ENCODE results near the gene IL25.

Gene IL25

DNA sequence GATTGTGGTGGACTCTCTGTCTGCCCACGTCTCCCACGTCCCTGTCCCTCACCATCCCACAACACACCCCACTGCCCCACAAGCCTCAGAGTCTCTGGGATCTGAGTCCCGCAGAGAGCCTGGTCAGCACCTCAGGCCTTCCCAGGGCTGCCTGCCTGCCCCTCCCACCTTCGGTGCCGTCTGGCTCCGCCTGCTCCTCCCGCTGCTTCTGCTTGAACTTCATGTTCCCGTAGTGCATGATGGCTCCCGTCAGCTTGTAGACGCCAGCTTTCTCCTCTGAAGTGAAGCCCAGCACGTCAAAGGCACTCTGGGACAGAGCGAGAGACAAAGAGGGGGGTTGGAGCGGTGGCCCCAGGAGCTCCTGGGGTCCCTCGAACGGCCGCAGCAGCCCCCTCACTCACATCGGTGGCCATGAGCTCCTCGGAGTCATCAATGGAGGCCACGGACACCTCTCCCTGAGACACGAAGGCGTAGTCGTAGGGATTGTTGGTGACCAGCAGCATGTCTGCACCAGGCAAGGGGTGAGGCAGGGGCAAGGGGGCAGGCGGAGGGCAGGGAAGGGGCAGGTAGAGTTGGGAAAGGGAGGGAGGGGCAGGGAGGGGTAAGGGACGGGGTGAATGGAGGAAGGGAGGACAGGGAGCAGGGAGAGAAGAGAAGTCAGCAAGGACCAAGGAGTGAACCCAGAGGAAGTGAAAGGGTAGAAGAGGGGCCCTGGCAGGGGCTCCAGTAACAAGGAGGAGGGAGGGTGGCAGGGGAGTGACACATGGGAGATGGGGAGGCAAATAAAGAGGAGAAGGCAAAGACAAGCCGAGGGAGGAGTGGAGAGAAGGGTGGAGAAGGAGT, 29.9 kb downstream of the IL25 start:
- H3K4me3 ChIP-seq (ENCODE audit: low read depth, low read length), result no peak overlapping the region
- TF ChIP-seq CTCF (IDR thresholded peaks at IDR 0.05; ENCODE audit: insufficient read depth, low read length, missing control alignments), result no peak
- DNase-seq (ENCODE audit: low read depth, low spot score), result no peak
- ChIA-PET CTCF (interaction anchor here (1.5 kb wide), 1 partner anchor 22 kb away, joined by 3 read pairs; no protein-coding TSS in a partner anchor), POLR2A (no interaction called here)

DNA sequence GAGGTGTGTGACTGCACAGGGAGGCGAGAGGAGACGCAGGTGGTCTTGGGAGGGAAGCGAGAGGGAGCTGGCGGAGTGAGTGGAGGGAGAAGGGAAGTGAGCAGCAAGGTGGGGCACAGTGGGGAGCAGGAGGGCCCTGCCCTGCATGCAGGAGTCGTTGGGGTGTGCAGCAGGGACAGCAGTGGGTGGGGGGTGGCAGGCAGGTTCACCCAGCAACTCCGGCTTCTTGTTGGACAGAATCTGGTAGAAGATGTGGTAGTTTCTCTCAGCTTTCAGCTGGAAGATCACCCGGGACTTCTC, 30.5 kb downstream of the IL25 start:
- DNase-seq (ENCODE audit: low read depth, low spot score), result no peak
- no peak overlapping the region for H3K4me3 ChIP-seq (ENCODE audit: low read depth, low read length)
- ChIA-PET CTCF (interaction anchor here (1.5 kb wide), 1 partner anchor 23 kb away, joined by 3 read pairs; no protein-coding TSS in a partner anchor), POLR2A (no interaction called here)
- TF ChIP-seq CTCF (IDR thresholded peaks at IDR 0.05; ENCODE audit: insufficient read depth, low read length, missing control alignments), result no peak

DNA sequence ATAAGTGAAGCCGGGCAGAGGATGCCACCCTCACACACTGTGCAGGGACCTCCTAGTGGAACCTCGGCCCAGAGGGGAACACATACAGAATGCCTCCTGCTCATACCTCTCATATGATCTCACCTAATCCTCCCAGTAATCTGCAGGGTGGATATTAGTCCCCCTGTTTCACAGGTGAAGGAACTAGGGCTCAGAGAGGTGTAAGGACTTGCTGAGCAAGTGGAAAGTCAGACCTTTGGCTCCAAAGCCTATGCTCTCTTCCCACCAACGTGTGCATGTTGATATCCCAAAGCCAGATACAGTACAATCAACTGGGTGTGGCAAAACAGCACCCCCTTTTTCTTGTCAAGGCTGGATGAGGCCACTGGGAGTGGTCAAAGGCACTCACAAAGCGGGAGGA, 31.3 kb downstream of the IL25 start:
- CTCF ChIA-PET, result no interaction called here
- POLR2A ChIA-PET, result no interaction called here
- H3K4me3 ChIP-seq (ENCODE audit: low read depth, low read length), result no peak overlapping the region
- no peak for DNase-seq (ENCODE audit: low read depth, low spot score)
- no peak for TF ChIP-seq CTCF (IDR thresholded peaks at IDR 0.05; ENCODE audit: insufficient read depth, low read length, missing control alignments)

DNA sequence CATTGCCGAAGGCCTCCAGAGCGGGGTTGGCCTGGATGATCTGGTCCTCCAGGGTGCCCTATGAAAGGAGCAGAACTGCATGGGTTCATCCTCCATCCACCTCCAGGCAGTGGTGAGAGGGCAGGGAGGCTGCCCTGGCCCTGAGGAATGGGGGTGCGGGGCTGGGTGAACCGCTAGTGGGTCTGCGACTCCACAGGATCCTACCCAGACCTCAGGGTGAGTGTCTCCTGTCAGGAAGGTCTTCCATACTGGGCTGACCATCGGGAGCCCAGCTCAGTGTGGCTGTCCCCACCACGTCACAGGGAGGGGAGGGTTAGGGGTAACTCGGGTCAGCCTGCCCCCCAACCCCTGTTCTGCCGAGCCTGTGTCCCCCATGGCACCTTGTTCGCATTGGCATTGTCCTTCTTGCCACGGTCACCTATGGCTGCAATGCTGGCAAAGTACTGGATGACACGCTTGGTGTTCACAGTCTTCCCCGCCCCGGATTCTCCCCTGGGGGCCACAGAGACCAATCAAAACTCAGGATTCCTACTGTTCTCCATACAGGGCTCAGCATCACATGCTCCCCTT, 31.8 kb downstream of the IL25 start:
- no peak overlapping the region for H3K4me3 ChIP-seq (ENCODE audit: low read depth, low read length)
- TF ChIP-seq CTCF (IDR thresholded peaks at IDR 0.05; ENCODE audit: insufficient read depth, low read length, missing control alignments), result no peak
- no peak for DNase-seq (ENCODE audit: low read depth, low spot score)
- ChIA-PET POLR2A (no interaction called here), CTCF (no interaction called here)

DNA sequence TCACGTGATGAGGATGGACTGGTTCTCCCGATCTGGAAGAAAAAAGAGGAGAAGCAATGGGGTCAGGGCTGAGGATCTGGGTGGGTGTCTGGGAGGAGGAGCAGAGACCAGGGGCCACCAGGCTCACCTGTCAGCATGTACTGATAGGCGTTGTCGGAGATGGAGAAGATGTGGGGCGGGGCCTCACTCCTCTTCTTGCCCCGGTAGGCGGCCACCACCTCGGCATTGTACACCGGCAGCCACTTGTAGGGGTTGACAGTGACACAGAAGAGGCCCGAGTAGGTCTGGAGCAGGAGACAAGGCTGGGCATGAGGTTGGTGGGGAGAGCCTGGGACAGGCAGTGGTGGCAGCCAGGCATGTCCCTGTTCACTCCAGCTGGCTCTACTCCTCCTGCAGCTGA, 32.5 kb downstream of the IL25 start:
- no peak for DNase-seq (ENCODE audit: low read depth, low spot score)
- ChIA-PET CTCF (no interaction called here), POLR2A (no interaction called here)
- H3K4me3 ChIP-seq (ENCODE audit: low read depth, low read length), result no peak overlapping the region
- no peak for TF ChIP-seq CTCF (IDR thresholded peaks at IDR 0.05; ENCODE audit: insufficient read depth, low read length, missing control alignments)

- ChIA-PET CTCF (no interaction called here), POLR2A (no interaction called here)
- H3K4me3 ChIP-seq (ENCODE audit: low read depth, low read length), result no peak overlapping the region
- no peak for TF ChIP-seq CTCF (IDR thresholded peaks at IDR 0.05; ENCODE audit: insufficient read depth, low read length, missing control alignments)
- no peak for DNase-seq (ENCODE audit: low read depth, low spot score)
These were observed 33.0 kb downstream of the IL25 start for GRCh38 chr14:23405516-23406025.

All from AG04449 (cell line).